Activated T-helper 1 cell treated with anti-CD3 and anti-CD28 coated beads, Interleukin-12 subunit alpha, Interleukin-12 subunit beta, Interleukin-2, Interleukin-4 antibody, amounts not matched to agents 30 ng/mL and 10 ng/mL and 1 ng/mL, durations not matched to agents 14 hours and 24 hours and 36 hours (primary cell): ENCODE data around the gene SIGLEC11. TPM values are rescaled to one million over a fixed set of nuclear protein-coding genes. Genes with fewer than 3 reads are reported as not detected.
"Not testable (repeated sequence)": the region's sequence is repeated elsewhere in the genome, so short reads cannot be mapped to it uniquely, and the experiment has no call there.

ENCODE experiments used
- DNase-seq: peaks from one replicate; pipeline ENCODE4 v3.0.0; 2021; ENCODE audit warnings: low spot score
- H3K27ac Mint-ChIP-seq: one replicate; pipeline ENCODE4 v1.8.0; 2021; ENCODE audit warnings: mild to moderate bottlenecking, mixed read lengths
- H3K27me3 Mint-ChIP-seq: one replicate; pipeline ENCODE4 v1.8.0; 2022; ENCODE audit warnings: mild to moderate bottlenecking, moderate library complexity, mixed read lengths; ENCODE audit not compliant: insufficient read depth
- H3K36me3 Mint-ChIP-seq: one replicate; pipeline ENCODE4 v1.8.0; 2021; ENCODE audit warnings: low read depth, mixed read lengths
- H3K4me1 Mint-ChIP-seq: one replicate; pipeline ENCODE4 v1.8.0; 2021; ENCODE audit warnings: low read depth, mixed read lengths
- H3K4me3 Mint-ChIP-seq: one replicate; pipeline ENCODE4 v1.8.0; 2021; ENCODE audit warnings: mild to moderate bottlenecking, moderate library complexity, mixed read lengths
- H3K9me3 Mint-ChIP-seq: one replicate; pipeline ENCODE4 v1.8.0; 2021; ENCODE audit warnings: mixed read lengths
- intact Hi-C: fragments of 100-400 bp; cut with micrococcal nuclease; formaldehyde crosslinking; loops from one replicate; pipeline ENCODE4 v1.15.1; 2024
- total RNA-seq: library from RNA; stranded (reverse); gene quantifications from 2 replicates; pipeline ENCODE4 v1.2.3, GENCODE V29; 2022

Gene SIGLEC11
- not detected in 2 replicates for total RNA-seq

- H3K4me1 Mint-ChIP-seq, H3K36me3 Mint-ChIP-seq, H3K27me3 Mint-ChIP-seq, H3K27ac Mint-ChIP-seq, DNase-seq, intact Hi-C loops, H3K4me3 Mint-ChIP-seq, H3K9me3 Mint-ChIP-seq: not testable (repeated sequence)
These were observed at the start of gene SIGLEC11 for GRCh38 chr19:49960980-49961379. TSS of gene SIGLEC11 (minus strand) at chr19:49961172. CDS start at chr19:49961081, 91 bp downstream.

GRCh38 chr19:50008532-50008931, 47.6 kb upstream of the SIGLEC11 start:
- no peak for DNase-seq
- peaks cover 51% of the 10 kb centered on the region for H3K36me3 Mint-ChIP-seq

GRCh38 chr19:50007947-50008346, 47.0 kb upstream of the SIGLEC11 start:
- intact Hi-C loops, result no loop called here
- no peaks in the 10 kb centered on the region for H3K9me3 Mint-ChIP-seq
- no peak for DNase-seq
- H3K27me3 Mint-ChIP-seq, result no peaks in the 10 kb centered on the region
- peaks cover 27% of the 10 kb centered on the region for H3K4me1 Mint-ChIP-seq
- peaks cover 51% of the 10 kb centered on the region for H3K36me3 Mint-ChIP-seq
- no peak overlapping the region for H3K4me3 Mint-ChIP-seq
- peak overlapping the region; percentile 57 for H3K27ac Mint-ChIP-seq

More at GRCh38 chr19:50008532-50008931, 47.6 kb upstream of the SIGLEC11 start:
- Mint-ChIP-seq H3K27me3 (no peaks in the 10 kb centered on the region), H3K4me3 (no peak overlapping the region), H3K4me1 (peaks cover 22% of the 10 kb centered on the region), H3K27ac (no peak overlapping the region), H3K9me3 (no peaks in the 10 kb centered on the region)
- intact Hi-C loops, result no loop called here

- no peaks in the 10 kb centered on the region for H3K9me3 Mint-ChIP-seq
- H3K4me1 Mint-ChIP-seq, result peaks cover 27% of the 10 kb centered on the region
- intact Hi-C loops, result no loop called here
- H3K36me3 Mint-ChIP-seq, result peaks cover 56% of the 10 kb centered on the region
- DNase-seq, result no peak
- H3K4me3 Mint-ChIP-seq, result no peak overlapping the region
- no peak overlapping the region for H3K27ac Mint-ChIP-seq
- H3K27me3 Mint-ChIP-seq, result no peaks in the 10 kb centered on the region
These were observed 46.2 kb upstream of the SIGLEC11 start for GRCh38 chr19:50007170-50007569.

GRCh38 chr19:50005428-50005827, 44.5 kb upstream of the SIGLEC11 start:
- Mint-ChIP-seq H3K27ac (peak overlapping the region; percentile 58), H3K36me3 (peaks cover 56% of the 10 kb centered on the region), H3K4me3 (no peak overlapping the region), H3K27me3 (no peaks in the 10 kb centered on the region), H3K4me1 (peaks cover 33% of the 10 kb centered on the region), H3K9me3 (no peaks in the 10 kb centered on the region)
- intact Hi-C loops, result no loop called here
- DNase-seq, result no peak

- peak overlapping the region; percentile 15 for H3K4me3 Mint-ChIP-seq
- no peaks in the 10 kb centered on the region for H3K27me3 Mint-ChIP-seq
- H3K9me3 Mint-ChIP-seq, result no peaks in the 10 kb centered on the region
- intact Hi-C loops, result loop anchor here (1.0 kb wide), 2 partner anchors 21 to 74 kb away; partner anchors contain the start of gene VRK3
- peak; percentile 11 for DNase-seq
- peaks cover 33% of the 10 kb centered on the region for H3K4me1 Mint-ChIP-seq
- peaks cover 63% of the 10 kb centered on the region for H3K36me3 Mint-ChIP-seq
- H3K27ac Mint-ChIP-seq, result peak overlapping the region; percentile 62
These were observed 42.9 kb upstream of the SIGLEC11 start for GRCh38 chr19:50003810-50004419.

GRCh38 chr19:50003254-50003788, 42.3 kb upstream of the SIGLEC11 start:
- no peak for DNase-seq
- Mint-ChIP-seq H3K36me3 (peaks cover 59% of the 10 kb centered on the region), H3K27me3 (no peaks in the 10 kb centered on the region), H3K27ac (no peak overlapping the region), H3K9me3 (no peaks in the 10 kb centered on the region), H3K4me3 (no peak overlapping the region), H3K4me1 (peaks cover 33% of the 10 kb centered on the region)
- intact Hi-C loops, result no loop called here

- H3K4me1 Mint-ChIP-seq, result peaks cover 38% of the 10 kb centered on the region
- DNase-seq, result no peak
- no peak overlapping the region for H3K27ac Mint-ChIP-seq
- no peak overlapping the region for H3K4me3 Mint-ChIP-seq
- no peaks in the 10 kb centered on the region for H3K9me3 Mint-ChIP-seq
- intact Hi-C loops, result no loop called here
- no peaks in the 10 kb centered on the region for H3K27me3 Mint-ChIP-seq
- H3K36me3 Mint-ChIP-seq, result peaks cover 58% of the 10 kb centered on the region
These were observed 41.5 kb upstream of the SIGLEC11 start for GRCh38 chr19:50002386-50002960.

GRCh38 chr19:50001775-50002174, 40.8 kb upstream of the SIGLEC11 start:
- H3K9me3 Mint-ChIP-seq, result no peaks in the 10 kb centered on the region
- H3K4me3 Mint-ChIP-seq, result no peak overlapping the region
- no peaks in the 10 kb centered on the region for H3K27me3 Mint-ChIP-seq
- peaks cover 38% of the 10 kb centered on the region for H3K4me1 Mint-ChIP-seq
- H3K27ac Mint-ChIP-seq, result no peak overlapping the region
- DNase-seq, result no peak
- intact Hi-C loops, result no loop called here
- H3K36me3 Mint-ChIP-seq, result peaks cover 55% of the 10 kb centered on the region

GRCh38 chr19:50000841-50001557, 40.0 kb upstream of the SIGLEC11 start:
- intact Hi-C loops, result no loop called here
- H3K27ac Mint-ChIP-seq, result peak overlapping the region; percentile 70
- H3K4me3 Mint-ChIP-seq, result no peak overlapping the region
- H3K36me3 Mint-ChIP-seq, result peaks cover 54% of the 10 kb centered on the region
- H3K27me3 Mint-ChIP-seq, result no peaks in the 10 kb centered on the region
- H3K4me1 Mint-ChIP-seq, result peaks cover 38% of the 10 kb centered on the region
- no peaks in the 10 kb centered on the region for H3K9me3 Mint-ChIP-seq
- no peak for DNase-seq

GRCh38 chr19:50000038-50000840, 39.3 kb upstream of the SIGLEC11 start:
- Mint-ChIP-seq H3K9me3 (no peaks in the 10 kb centered on the region), H3K4me3 (no peak overlapping the region), H3K36me3 (peaks cover 53% of the 10 kb centered on the region), H3K27me3 (no peaks in the 10 kb centered on the region), H3K27ac (no peak overlapping the region), H3K4me1 (peaks cover 32% of the 10 kb centered on the region)
- DNase-seq, result no peak
- intact Hi-C loops, result no loop called here

GRCh38 chr19:49999371-50000010, 38.5 kb upstream of the SIGLEC11 start:
- no peak for DNase-seq
- intact Hi-C loops, result no loop called here
- no peak overlapping the region for H3K27ac Mint-ChIP-seq
- no peaks in the 10 kb centered on the region for H3K27me3 Mint-ChIP-seq
- no peaks in the 10 kb centered on the region for H3K9me3 Mint-ChIP-seq
- H3K4me1 Mint-ChIP-seq, result peaks cover 25% of the 10 kb centered on the region
- peaks cover 56% of the 10 kb centered on the region for H3K36me3 Mint-ChIP-seq
- H3K4me3 Mint-ChIP-seq, result no peak overlapping the region
